ENCODE data around the gene STXBP1. TPM values are rescaled to one million over a fixed set of nuclear protein-coding genes. Genes with fewer than 3 reads are reported as not detected.

The STXBP1 gene
- total and polyA plus RNA-seq, 2 donors: 2.7 to 10.2 TPM

- Histone ChIP-seq H3K4me3 (ENCODE audit: low read length in 2 of 2) (no peak overlapping the region), H3K27ac (ENCODE audit: low read depth in 1 of 2, low read length in 1 of 2) (no peak overlapping the region), H3K36me3 (ENCODE audit: control insufficient read depth in 2 of 2, insufficient read depth in 2 of 2, low read length in 1 of 2) (no peaks in the 10 kb centered on the region), H3K27me3 (ENCODE audit: control insufficient read depth in 2 of 2, insufficient read depth in 1 of 2, low read length in 1 of 2) (peaks cover 0 to 20% of the 10 kb centered on the region in 2 donors), H3K4me1 (ENCODE audit: control insufficient read depth in 2 of 2, insufficient read depth in 2 of 2, low read length in 2 of 2) (peaks cover 5 to 17% of the 10 kb centered on the region in 2 donors), H3K9me3 (ENCODE audit: control insufficient read depth in 2 of 2, insufficient read depth in 1 of 2, low read length in 1 of 2) (peaks cover 0 to 13% of the 10 kb centered on the region in 2 donors)
- DNase-seq (ENCODE audit: low read depth in 6 of 9, low spot score in 9 of 9): no peak
- 96% methylated on average over 5 of the region's 5 CpGs for WGBS
Measured at GRCh38 chr9:127717766-127718165, 105.7 kb downstream of the STXBP1 start.

DNA sequence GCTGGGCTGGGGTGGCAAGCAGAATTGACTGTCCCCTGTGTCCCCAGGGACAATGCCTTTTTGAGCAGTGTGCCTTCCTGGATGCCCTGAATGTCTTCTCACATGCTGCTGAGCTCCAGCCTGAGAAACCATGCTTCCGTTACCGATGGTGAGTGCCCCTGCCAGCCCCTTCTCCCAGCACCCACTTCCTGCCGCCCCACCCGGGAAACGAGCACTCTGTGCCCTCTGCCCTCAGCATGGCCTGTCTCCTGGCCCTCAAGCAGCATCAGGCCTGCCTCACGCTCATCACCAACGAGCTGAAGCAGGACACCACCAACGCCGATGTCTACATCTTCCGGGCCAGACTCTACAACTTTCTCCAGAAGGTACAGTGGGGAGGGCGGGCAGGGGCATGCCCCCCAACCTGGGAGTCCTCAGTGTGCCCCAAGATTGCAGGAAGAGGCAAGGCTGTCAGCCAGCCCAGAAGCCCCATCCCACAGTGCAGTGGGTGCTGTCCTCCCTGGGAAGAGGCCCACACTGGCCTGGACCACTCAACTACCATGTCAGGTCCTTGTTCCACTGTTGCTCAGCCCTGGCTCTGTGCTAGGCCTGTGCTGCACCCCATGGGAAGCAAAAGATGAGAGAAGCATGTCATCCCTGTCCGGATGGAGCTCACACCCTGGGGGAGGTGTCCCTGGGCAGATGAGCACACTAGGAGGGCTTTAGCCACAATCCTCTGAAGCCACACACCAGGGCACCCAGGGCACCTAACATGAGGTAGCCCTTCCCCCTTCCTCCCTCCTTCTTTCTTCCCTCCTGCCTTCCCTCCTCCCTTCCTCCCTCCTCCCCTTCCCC lies 108.2 kb downstream of the STXBP1 start:
- no peak for DNase-seq (ENCODE audit: low read depth in 6 of 9, low spot score in 9 of 9)
- Histone ChIP-seq H3K27me3 (ENCODE audit: control insufficient read depth in 2 of 2, insufficient read depth in 1 of 2, low read length in 1 of 2) (peaks cover 0 to 24% of the 10 kb centered on the region in 2 donors), H3K9me3 (ENCODE audit: control insufficient read depth in 2 of 2, insufficient read depth in 1 of 2, low read length in 1 of 2) (peaks cover 0 to 11% of the 10 kb centered on the region in 2 donors), H3K27ac (ENCODE audit: low read depth in 1 of 2, low read length in 1 of 2) (no peak overlapping the region), H3K4me3 (ENCODE audit: low read length in 2 of 2) (no peak overlapping the region), H3K4me1 (ENCODE audit: control insufficient read depth in 2 of 2, insufficient read depth in 2 of 2, low read length in 2 of 2) (peaks cover 5 to 16% of the 10 kb centered on the region in 2 donors), H3K36me3 (ENCODE audit: control insufficient read depth in 2 of 2, insufficient read depth in 2 of 2, low read length in 1 of 2) (no peaks in the 10 kb centered on the region)
- 90% methylated on average over 12 of the region's 12 CpGs for WGBS

GRCh38 chr9:127720865-127721227 lies 108.8 kb downstream of the STXBP1 start:
- H3K9me3 ChIP-seq (ENCODE audit: control insufficient read depth in 2 of 2, insufficient read depth in 1 of 2, low read length in 1 of 2): peaks cover 0 to 5% of the 10 kb centered on the region in 2 donors
- peaks cover 0 to 24% of the 10 kb centered on the region in 2 donors for H3K27me3 ChIP-seq (ENCODE audit: control insufficient read depth in 2 of 2, insufficient read depth in 1 of 2, low read length in 1 of 2)
- no peak overlapping the region for H3K27ac ChIP-seq (ENCODE audit: low read depth in 1 of 2, low read length in 1 of 2)
- H3K4me1 ChIP-seq (ENCODE audit: control insufficient read depth in 2 of 2, insufficient read depth in 2 of 2, low read length in 2 of 2): peaks cover 5 to 15% of the 10 kb centered on the region in 2 donors
- no peak overlapping the region for H3K4me3 ChIP-seq (ENCODE audit: low read length in 2 of 2)
- H3K36me3 ChIP-seq (ENCODE audit: control insufficient read depth in 2 of 2, insufficient read depth in 2 of 2, low read length in 1 of 2): no peaks in the 10 kb centered on the region
- DNase-seq (ENCODE audit: low read depth in 6 of 9, low spot score in 9 of 9): no peak

DNA sequence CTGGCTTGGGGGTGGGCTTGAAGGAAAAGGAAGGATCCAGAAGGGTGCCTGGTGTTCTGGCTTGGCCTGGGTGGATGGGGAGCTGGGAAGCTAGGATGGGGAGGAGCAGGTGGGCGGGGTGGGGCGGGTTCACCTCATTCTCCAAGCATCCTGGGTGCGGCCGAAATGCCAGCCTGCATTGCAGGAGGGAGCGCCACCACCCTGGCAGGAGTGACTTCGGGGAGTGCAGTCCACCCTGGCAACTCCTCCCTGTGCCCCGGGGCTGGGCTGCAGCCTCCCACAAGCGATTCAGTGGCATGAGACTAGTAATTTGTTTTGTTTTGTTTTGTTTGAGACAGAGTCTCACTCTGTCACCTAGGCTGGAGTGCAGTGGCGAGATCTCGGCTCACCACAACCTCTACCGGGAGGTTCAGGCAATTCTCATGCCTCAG lies 109.3 kb downstream of the STXBP1 start:
- no peak overlapping the region for H3K4me3 ChIP-seq (ENCODE audit: low read length in 2 of 2)
- H3K9me3 ChIP-seq (ENCODE audit: control insufficient read depth in 2 of 2, insufficient read depth in 1 of 2, low read length in 1 of 2): peaks cover 0 to 3% of the 10 kb centered on the region in 2 donors
- H3K27me3 ChIP-seq (ENCODE audit: control insufficient read depth in 2 of 2, insufficient read depth in 1 of 2, low read length in 1 of 2): peaks cover 0 to 24% of the 10 kb centered on the region in 2 donors
- no peaks in the 10 kb centered on the region for H3K36me3 ChIP-seq (ENCODE audit: control insufficient read depth in 2 of 2, insufficient read depth in 2 of 2, low read length in 1 of 2)
- no peak for DNase-seq (ENCODE audit: low read depth in 6 of 9, low spot score in 9 of 9)
- peaks cover 0 to 10% of the 10 kb centered on the region in 2 donors for H3K4me1 ChIP-seq (ENCODE audit: control insufficient read depth in 2 of 2, insufficient read depth in 2 of 2, low read length in 2 of 2)
- no peak overlapping the region for H3K27ac ChIP-seq (ENCODE audit: low read depth in 1 of 2, low read length in 1 of 2)
- WGBS: 82% methylated on average over 11 of the region's 11 CpGs

DNA sequence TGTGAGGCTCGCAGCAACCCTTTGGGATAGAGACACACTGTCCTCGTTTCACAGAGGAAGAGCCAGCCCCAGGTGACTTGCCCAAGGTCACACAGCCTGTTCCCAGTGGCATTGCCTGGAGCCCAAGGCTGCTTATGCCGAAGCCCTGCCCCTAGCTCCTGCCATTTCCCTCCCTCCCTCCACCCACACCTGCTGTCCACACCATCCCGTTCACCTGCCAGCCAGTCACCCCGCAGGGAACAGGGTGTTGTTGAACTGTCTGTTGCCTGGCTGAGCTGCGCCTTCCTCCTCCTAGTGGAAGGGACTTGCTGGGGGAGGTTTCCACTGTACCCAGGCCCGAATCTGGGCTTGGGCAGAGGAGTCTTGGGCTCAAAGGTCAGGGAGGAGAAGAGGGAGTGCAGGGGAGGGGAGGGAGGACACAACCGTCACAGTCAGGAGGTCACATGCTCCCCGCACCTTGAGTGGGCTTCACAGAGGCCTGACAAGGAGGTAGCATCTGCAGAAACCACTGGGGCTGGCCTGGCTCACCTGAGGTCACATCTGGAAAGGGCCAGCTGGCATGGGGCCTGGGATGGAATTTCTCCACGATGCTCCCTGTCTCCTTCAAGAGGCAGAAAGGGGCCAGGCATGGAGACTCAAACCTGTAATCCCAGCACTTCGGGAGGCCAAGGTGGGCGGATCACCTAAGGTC lies 110.1 kb downstream of the STXBP1 start:
- DNase-seq (ENCODE audit: low read depth in 6 of 9, low spot score in 9 of 9): no peak
- 91% methylated on average over 12 of the region's 12 CpGs for WGBS

GRCh38 chr9:127723013-127723412 lies 110.9 kb downstream of the STXBP1 start:
- DNase-seq (ENCODE audit: low read depth in 6 of 9, low spot score in 9 of 9): no peak
- H3K27me3 ChIP-seq (ENCODE audit: control insufficient read depth in 2 of 2, insufficient read depth in 1 of 2, low read length in 1 of 2): peaks cover 0 to 24% of the 10 kb centered on the region in 2 donors
- peaks cover 0 to 10% of the 10 kb centered on the region in 2 donors for H3K4me1 ChIP-seq (ENCODE audit: control insufficient read depth in 2 of 2, insufficient read depth in 2 of 2, low read length in 2 of 2)
- H3K4me3 ChIP-seq (ENCODE audit: low read length in 2 of 2): no peak overlapping the region
- no peaks in the 10 kb centered on the region for H3K36me3 ChIP-seq (ENCODE audit: control insufficient read depth in 2 of 2, insufficient read depth in 2 of 2, low read length in 1 of 2)
- WGBS: 97% methylated on average over 13 of the region's 13 CpGs
- H3K9me3 ChIP-seq (ENCODE audit: control insufficient read depth in 2 of 2, insufficient read depth in 1 of 2, low read length in 1 of 2): peaks cover 0 to 3% of the 10 kb centered on the region in 2 donors
- no peak overlapping the region for H3K27ac ChIP-seq (ENCODE audit: low read depth in 1 of 2, low read length in 1 of 2)

More for the DNA sequence above, 110.1 kb downstream of the STXBP1 start:
- no peaks in the 10 kb centered on the region for H3K36me3 ChIP-seq (ENCODE audit: control insufficient read depth in 2 of 2, insufficient read depth in 2 of 2, low read length in 1 of 2)
- no peak overlapping the region for H3K27ac ChIP-seq (ENCODE audit: low read depth in 1 of 2, low read length in 1 of 2)
- H3K9me3 ChIP-seq (ENCODE audit: control insufficient read depth in 2 of 2, insufficient read depth in 1 of 2, low read length in 1 of 2): peaks cover 0 to 3% of the 10 kb centered on the region in 2 donors
- H3K4me3 ChIP-seq (ENCODE audit: low read length in 2 of 2): no peak overlapping the region
- peaks cover 0 to 10% of the 10 kb centered on the region in 2 donors for H3K4me1 ChIP-seq (ENCODE audit: control insufficient read depth in 2 of 2, insufficient read depth in 2 of 2, low read length in 2 of 2)
- H3K27me3 ChIP-seq (ENCODE audit: control insufficient read depth in 2 of 2, insufficient read depth in 1 of 2, low read length in 1 of 2): peaks cover 0 to 24% of the 10 kb centered on the region in 2 donors

- Histone ChIP-seq H3K27me3 (ENCODE audit: control insufficient read depth in 2 of 2, insufficient read depth in 1 of 2, low read length in 1 of 2) (peaks cover 0 to 24% of the 10 kb centered on the region in 2 donors), H3K4me3 (ENCODE audit: low read length in 2 of 2) (no peak overlapping the region), H3K4me1 (ENCODE audit: control insufficient read depth in 2 of 2, insufficient read depth in 2 of 2, low read length in 2 of 2) (peaks cover 0 to 10% of the 10 kb centered on the region in 2 donors), H3K36me3 (ENCODE audit: control insufficient read depth in 2 of 2, insufficient read depth in 2 of 2, low read length in 1 of 2) (no peaks in the 10 kb centered on the region), H3K9me3 (ENCODE audit: control insufficient read depth in 2 of 2, insufficient read depth in 1 of 2, low read length in 1 of 2) (peaks cover 0 to 3% of the 10 kb centered on the region in 2 donors), H3K27ac (ENCODE audit: low read depth in 1 of 2, low read length in 1 of 2) (no peak overlapping the region)
- WGBS: 88% methylated on average over 5 of the region's 5 CpGs
- no peak for DNase-seq (ENCODE audit: low read depth in 6 of 9, low spot score in 9 of 9)
Measured at GRCh38 chr9:127723444-127723843, 111.4 kb downstream of the STXBP1 start.

- Histone ChIP-seq H3K9me3 (ENCODE audit: control insufficient read depth in 2 of 2, insufficient read depth in 1 of 2, low read length in 1 of 2) (peaks cover 0 to 3% of the 10 kb centered on the region in 2 donors), H3K36me3 (ENCODE audit: control insufficient read depth in 2 of 2, insufficient read depth in 2 of 2, low read length in 1 of 2) (no peaks in the 10 kb centered on the region), H3K4me3 (ENCODE audit: low read length in 2 of 2) (no peak overlapping the region), H3K27me3 (ENCODE audit: control insufficient read depth in 2 of 2, insufficient read depth in 1 of 2, low read length in 1 of 2) (peaks cover 0 to 24% of the 10 kb centered on the region in 2 donors), H3K27ac (ENCODE audit: low read depth in 1 of 2, low read length in 1 of 2) (no peak overlapping the region), H3K4me1 (ENCODE audit: control insufficient read depth in 2 of 2, insufficient read depth in 2 of 2, low read length in 2 of 2) (peaks cover 0 to 9% of the 10 kb centered on the region in 2 donors)
- 86% methylated on average over 23 of the region's 23 CpGs for WGBS
- DNase-seq (ENCODE audit: low read depth in 6 of 9, low spot score in 9 of 9): no peak
Measured at GRCh38 chr9:127724012-127724411, 111.9 kb downstream of the STXBP1 start.

DNA sequence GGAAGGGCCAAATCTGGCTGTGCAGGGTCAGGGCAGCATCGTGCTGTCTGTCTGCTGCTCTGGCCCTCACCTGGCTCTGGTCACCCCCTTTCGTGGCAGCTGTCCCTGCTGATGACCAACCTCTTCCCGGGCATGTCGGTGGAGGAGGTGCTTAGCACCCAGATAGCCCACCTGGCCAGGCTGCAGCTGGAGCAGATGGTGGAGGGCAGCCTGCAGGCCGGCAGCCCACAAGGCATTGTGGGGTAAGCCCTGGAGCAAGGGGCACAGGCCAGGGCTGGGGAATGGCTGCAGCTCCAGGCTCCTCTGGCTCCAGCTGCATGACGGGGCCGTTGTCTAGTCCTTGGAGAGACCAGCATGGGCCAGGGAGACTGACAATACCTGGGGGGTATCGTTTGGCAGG lies 114.8 kb downstream of the STXBP1 start:
- peaks cover 0 to 4% of the 10 kb centered on the region in 2 donors for H3K4me1 ChIP-seq (ENCODE audit: control insufficient read depth in 2 of 2, insufficient read depth in 2 of 2, low read length in 2 of 2)
- no peak for DNase-seq (ENCODE audit: low read depth in 6 of 9, low spot score in 9 of 9)
- 82% methylated on average over 8 of the region's 8 CpGs for WGBS

More for the DNA sequence above, 114.8 kb downstream of the STXBP1 start:
- Histone ChIP-seq H3K9me3 (ENCODE audit: control insufficient read depth in 2 of 2, insufficient read depth in 1 of 2, low read length in 1 of 2) (no peaks in the 10 kb centered on the region), H3K27me3 (ENCODE audit: control insufficient read depth in 2 of 2, insufficient read depth in 1 of 2, low read length in 1 of 2) (peaks cover 0 to 21% of the 10 kb centered on the region in 2 donors), H3K27ac (ENCODE audit: low read depth in 1 of 2, low read length in 1 of 2) (no peak overlapping the region), H3K36me3 (ENCODE audit: control insufficient read depth in 2 of 2, insufficient read depth in 2 of 2, low read length in 1 of 2) (peaks cover 0 to 7% of the 10 kb centered on the region in 2 donors), H3K4me3 (ENCODE audit: low read length in 2 of 2) (no peak overlapping the region)

All from thymus (tissue), 11 donors.